Chondrocyte (in vitro differentiated cells): ENCODE results near the gene CALU. TPM values are rescaled to one million over a fixed set of nuclear protein-coding genes. Genes with fewer than 3 reads are reported as not detected.

ENCODE experiments used
- DNase-seq: peaks from one replicate; pipeline ENCODE4 v3.0.0; 2021; ENCODE audit warnings: mixed read lengths, low spot score
- H3K27ac Mint-ChIP-seq: one replicate; pipeline ENCODE4 v1.8.0; 2021; ENCODE audit warnings: mild to moderate bottlenecking, moderate library complexity, mixed read lengths; ENCODE audit not compliant: unreplicated experiment
- H3K27me3 Mint-ChIP-seq: 2 replicates; pipeline ENCODE4 v1.8.0; 2021; ENCODE audit warnings: low read depth, mixed read lengths
- H3K36me3 Mint-ChIP-seq: 2 replicates; pipeline ENCODE4 v1.8.0; 2021; ENCODE audit warnings: low read depth, mixed read lengths
- H3K4me1 Mint-ChIP-seq: 2 replicates; pipeline ENCODE4 v1.8.0; 2021; ENCODE audit warnings: low read depth, mild to moderate bottlenecking, mixed read lengths
- H3K4me3 Mint-ChIP-seq: one replicate; pipeline ENCODE4 v1.8.0; 2021; ENCODE audit warnings: mild to moderate bottlenecking, moderate library complexity, mixed read lengths; ENCODE audit not compliant: unreplicated experiment
- H3K9me3 Mint-ChIP-seq: 2 replicates; pipeline ENCODE4 v1.8.0; 2021; ENCODE audit warnings: low read depth, mixed read lengths
- long read RNA-seq: library from polyadenylated mRNA; stranded (forward); transcript quantifications from one replicate; pipeline ENCODE4 v2.0.0, GENCODE V29; 2021
- total RNA-seq: library from RNA; stranded (reverse); gene quantifications from 3 replicates; pipeline ENCODE4 v1.2.1, GENCODE V29; 2021
- TF ChIP-seq, protein P1 (sequence below): fragments of 200-600 bp; sonication (generic); IDR thresholded peaks from 2 replicates; pipeline ENCODE4 v1.5.0; 2021; ENCODE audit warnings: antibody characterized with exemption, mild to moderate bottlenecking, moderate library complexity

CALU gene
- total RNA-seq = 731 to 820 TPM (median 734 TPM) in 3 replicates
- long read RNA-seq, full-length matches to known transcripts = 3,228 of 3,398 reads
- long read RNA-seq, partial matches to known transcripts = 107 of 3,398 reads
- long read RNA-seq, other reads (novel, unspliced or antisense) = 63 of 3,398 reads

- Mint-ChIP-seq H3K9me3 (no peaks in the 10 kb centered on the region), H3K4me3 (peak within 1 kb of the TSS; percentile 90), H3K36me3 (no peaks in the 10 kb centered on the region), H3K4me1 (peaks cover 48% of the 10 kb centered on the region), H3K27me3 (no peaks in the 10 kb centered on the region), H3K27ac (peak within 1 kb of the TSS; percentile 99)
- DNase-seq = peak; percentile 99
- TF ChIP-seq, protein P1, sequence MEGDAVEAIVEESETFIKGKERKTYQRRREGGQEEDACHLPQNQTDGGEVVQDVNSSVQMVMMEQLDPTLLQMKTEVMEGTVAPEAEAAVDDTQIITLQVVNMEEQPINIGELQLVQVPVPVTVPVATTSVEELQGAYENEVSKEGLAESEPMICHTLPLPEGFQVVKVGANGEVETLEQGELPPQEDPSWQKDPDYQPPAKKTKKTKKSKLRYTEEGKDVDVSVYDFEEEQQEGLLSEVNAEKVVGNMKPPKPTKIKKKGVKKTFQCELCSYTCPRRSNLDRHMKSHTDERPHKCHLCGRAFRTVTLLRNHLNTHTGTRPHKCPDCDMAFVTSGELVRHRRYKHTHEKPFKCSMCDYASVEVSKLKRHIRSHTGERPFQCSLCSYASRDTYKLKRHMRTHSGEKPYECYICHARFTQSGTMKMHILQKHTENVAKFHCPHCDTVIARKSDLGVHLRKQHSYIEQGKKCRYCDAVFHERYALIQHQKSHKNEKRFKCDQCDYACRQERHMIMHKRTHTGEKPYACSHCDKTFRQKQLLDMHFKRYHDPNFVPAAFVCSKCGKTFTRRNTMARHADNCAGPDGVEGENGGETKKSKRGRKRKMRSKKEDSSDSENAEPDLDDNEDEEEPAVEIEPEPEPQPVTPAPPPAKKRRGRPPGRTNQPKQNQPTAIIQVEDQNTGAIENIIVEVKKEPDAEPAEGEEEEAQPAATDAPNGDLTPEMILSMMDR = no peak
Observed at GRCh38 chr7:128739048-128739962, at the start of gene CALU. Gene CALU, plus strand, starts transcription at chr7:128739359. Its CDS starts 9,225 bp downstream, at chr7:128748584.

GRCh38 chr7:128691227-128691626 lies 47.9 kb upstream of the CALU start:
- no peak overlapping the region for H3K4me3 Mint-ChIP-seq
- H3K4me1 Mint-ChIP-seq = no peaks in the 10 kb centered on the region
- no peaks in the 10 kb centered on the region for H3K9me3 Mint-ChIP-seq
- H3K36me3 Mint-ChIP-seq = peaks cover 17% of the 10 kb centered on the region
- no peak for DNase-seq
- TF ChIP-seq, protein P1 = no peak
- H3K27me3 Mint-ChIP-seq = peaks cover under 1% of the 10 kb centered on the region
- no peak overlapping the region for H3K27ac Mint-ChIP-seq

DNA sequence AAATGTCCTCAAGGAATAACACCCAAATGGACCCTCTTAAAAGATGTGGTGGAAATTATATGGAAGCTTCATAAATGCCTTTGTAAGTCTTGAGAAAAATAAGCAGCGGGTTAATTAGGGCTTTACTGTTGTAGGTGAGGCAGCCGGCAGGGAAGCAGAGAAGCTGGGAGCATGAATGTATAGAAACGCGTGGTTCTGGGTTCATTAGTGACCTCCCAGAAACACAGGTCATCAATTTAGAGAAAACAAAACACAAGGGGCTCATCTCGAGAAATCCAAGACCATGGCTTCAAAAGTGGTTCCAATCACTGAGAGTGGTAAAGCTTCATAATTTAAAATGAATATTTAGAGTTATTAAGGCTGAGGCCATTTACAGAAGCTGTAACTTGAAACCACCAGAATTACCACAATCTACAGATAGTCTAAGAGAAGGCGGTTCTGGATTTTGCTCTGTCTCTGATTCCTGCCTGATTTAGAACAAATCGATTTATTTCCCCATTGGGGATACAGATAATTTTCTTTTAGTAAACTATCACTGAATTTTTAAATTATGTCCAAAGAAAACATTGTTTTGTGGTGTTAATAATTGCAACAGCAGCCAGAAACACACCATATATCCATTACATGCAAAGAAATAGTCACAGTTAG lies 46.4 kb upstream of the CALU start:
- Mint-ChIP-seq H3K36me3 (peaks cover 5% of the 10 kb centered on the region), H3K4me1 (peaks cover 8% of the 10 kb centered on the region), H3K4me3 (no peak overlapping the region), H3K27me3 (peaks cover 7% of the 10 kb centered on the region), H3K27ac (no peak overlapping the region), H3K9me3 (no peaks in the 10 kb centered on the region)
- TF ChIP-seq, protein P1 = no peak
- no peak for DNase-seq

DNA sequence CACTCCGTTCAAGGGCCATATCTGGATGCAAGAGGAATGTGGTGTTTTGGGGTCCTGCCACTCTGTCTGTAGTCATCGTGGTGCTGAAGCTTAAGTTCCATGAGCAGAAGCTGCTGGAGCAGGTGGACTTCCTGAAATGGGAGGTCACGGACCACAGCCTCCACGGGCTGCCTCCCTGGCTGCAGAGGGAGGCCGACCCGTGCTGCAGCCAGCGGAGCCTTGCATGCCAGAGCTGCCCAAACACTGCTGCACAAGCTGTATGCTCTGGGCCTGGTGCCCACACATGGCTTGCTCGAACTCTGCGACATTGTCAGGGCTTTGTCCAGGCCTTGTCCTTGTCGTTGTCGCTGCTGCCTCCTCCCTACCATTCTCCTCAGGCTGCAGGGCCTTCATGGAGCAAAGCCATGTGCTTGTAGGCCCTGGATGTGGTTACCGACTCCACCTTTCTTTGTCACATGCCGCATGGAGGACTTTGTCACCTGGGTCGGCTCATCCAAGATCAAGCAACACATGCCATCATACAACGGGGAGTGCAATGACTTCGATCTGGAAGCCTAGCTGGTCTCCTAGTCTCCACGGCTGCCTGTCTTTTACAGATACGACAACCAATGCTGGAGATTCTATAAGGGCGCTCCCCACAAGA lies 45.7 kb upstream of the CALU start:
- no peak for DNase-seq
- H3K27ac Mint-ChIP-seq = no peak overlapping the region
- H3K4me3 Mint-ChIP-seq = no peak overlapping the region
- TF ChIP-seq, protein P1 = no peak
- peaks cover 14% of the 10 kb centered on the region for H3K4me1 Mint-ChIP-seq
- peaks cover 5% of the 10 kb centered on the region for H3K36me3 Mint-ChIP-seq
- peaks cover 14% of the 10 kb centered on the region for H3K27me3 Mint-ChIP-seq
- H3K9me3 Mint-ChIP-seq = no peaks in the 10 kb centered on the region

GRCh38 chr7:128694738-128695137 lies 44.4 kb upstream of the CALU start:
- H3K9me3 Mint-ChIP-seq = no peaks in the 10 kb centered on the region
- H3K27ac Mint-ChIP-seq = no peak overlapping the region
- H3K36me3 Mint-ChIP-seq = peaks cover 5% of the 10 kb centered on the region
- TF ChIP-seq, protein P1 = no peak
- H3K27me3 Mint-ChIP-seq = peaks cover 14% of the 10 kb centered on the region
- DNase-seq = no peak
- H3K4me1 Mint-ChIP-seq = peaks cover 14% of the 10 kb centered on the region
- no peak overlapping the region for H3K4me3 Mint-ChIP-seq
